Measurements from ENCODE around the gene ABHD14A.

DNA sequence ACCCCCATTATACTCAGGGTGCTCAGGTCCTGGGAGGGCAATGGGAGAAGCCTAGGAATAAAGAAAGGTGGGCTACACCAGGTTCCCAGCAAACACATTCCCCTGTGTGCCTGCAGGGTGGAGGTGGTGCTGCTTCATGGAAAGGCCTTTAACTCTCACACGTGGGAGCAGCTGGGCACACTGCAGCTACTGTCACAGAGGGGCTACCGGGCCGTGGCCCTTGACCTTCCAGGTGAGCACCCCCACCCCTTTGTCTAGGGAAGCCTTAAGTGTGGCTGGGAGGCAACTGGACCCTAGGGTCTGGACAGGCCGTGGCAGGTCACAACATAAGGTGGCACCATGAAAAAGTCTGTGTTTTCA is 3.3 kb downstream of the ABHD14A start:
- TF ChIP-seq, protein P1, sequence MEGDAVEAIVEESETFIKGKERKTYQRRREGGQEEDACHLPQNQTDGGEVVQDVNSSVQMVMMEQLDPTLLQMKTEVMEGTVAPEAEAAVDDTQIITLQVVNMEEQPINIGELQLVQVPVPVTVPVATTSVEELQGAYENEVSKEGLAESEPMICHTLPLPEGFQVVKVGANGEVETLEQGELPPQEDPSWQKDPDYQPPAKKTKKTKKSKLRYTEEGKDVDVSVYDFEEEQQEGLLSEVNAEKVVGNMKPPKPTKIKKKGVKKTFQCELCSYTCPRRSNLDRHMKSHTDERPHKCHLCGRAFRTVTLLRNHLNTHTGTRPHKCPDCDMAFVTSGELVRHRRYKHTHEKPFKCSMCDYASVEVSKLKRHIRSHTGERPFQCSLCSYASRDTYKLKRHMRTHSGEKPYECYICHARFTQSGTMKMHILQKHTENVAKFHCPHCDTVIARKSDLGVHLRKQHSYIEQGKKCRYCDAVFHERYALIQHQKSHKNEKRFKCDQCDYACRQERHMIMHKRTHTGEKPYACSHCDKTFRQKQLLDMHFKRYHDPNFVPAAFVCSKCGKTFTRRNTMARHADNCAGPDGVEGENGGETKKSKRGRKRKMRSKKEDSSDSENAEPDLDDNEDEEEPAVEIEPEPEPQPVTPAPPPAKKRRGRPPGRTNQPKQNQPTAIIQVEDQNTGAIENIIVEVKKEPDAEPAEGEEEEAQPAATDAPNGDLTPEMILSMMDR (conservative IDR thresholded peaks at IDR 0.05): no peak
- TF ChIP-seq EZH2 (IDR thresholded peaks at IDR 0.05; ENCODE audit: low read depth): no peak

All from PC-9 (cell line).